Superior temporal gyrus (tissue), 1 donor: ENCODE measurements around the gene NKAIN1.
"Not testable (repeated sequence)": the region's sequence is repeated elsewhere in the genome, so short reads cannot be mapped to it uniquely, and the experiment has no call there.

Experiments used
- DNase-seq: peaks from one replicate; pipeline ENCODE4 v3.0.0-alpha.2; 2016; ENCODE audit errors: extremely low spot score

The NKAIN1 gene

GRCh38 chr1:31239653-31240241 lies at the start of gene NKAIN1:
Gene NKAIN1, minus strand, starts transcription at chr1:31239887. Its CDS starts 340 bp downstream, at chr1:31239547.
- DNase-seq, result no peak

- no peak for DNase-seq
Measured at GRCh38 chr1:31289021-31289420, 49.3 kb upstream of the NKAIN1 start.

GRCh38 chr1:31287791-31288190 lies 48.1 kb upstream of the NKAIN1 start:
- not testable (repeated sequence) for DNase-seq

GRCh38 chr1:31282426-31282825 lies 42.7 kb upstream of the NKAIN1 start:
- DNase-seq, result not testable (repeated sequence)

- DNase-seq, result no peak
Measured at GRCh38 chr1:31273619-31274018, 33.9 kb upstream of the NKAIN1 start.

GRCh38 chr1:31272369-31272768 lies 32.7 kb upstream of the NKAIN1 start:
- no peak for DNase-seq

- no peak for DNase-seq
Measured at GRCh38 chr1:31266547-31266946, 26.9 kb upstream of the NKAIN1 start.

- DNase-seq, result no peak
Measured at GRCh38 chr1:31264790-31265386, 25.2 kb upstream of the NKAIN1 start.

GRCh38 chr1:31263408-31263807 lies 23.7 kb upstream of the NKAIN1 start:
- DNase-seq, result no peak

- DNase-seq, result not testable (repeated sequence)
Measured at GRCh38 chr1:31262393-31262792, 22.7 kb upstream of the NKAIN1 start.

GRCh38 chr1:31261916-31262315 lies 22.2 kb upstream of the NKAIN1 start:
- DNase-seq, result no peak

- DNase-seq, result no peak
Measured at GRCh38 chr1:31259746-31260145, 20.1 kb upstream of the NKAIN1 start.

GRCh38 chr1:31258581-31258980 lies 18.9 kb upstream of the NKAIN1 start:
- DNase-seq, result no peak

GRCh38 chr1:31257213-31257612 lies 17.5 kb upstream of the NKAIN1 start:
- no peak for DNase-seq

- DNase-seq, result no peak
Measured at GRCh38 chr1:31249854-31250253, 10.2 kb upstream of the NKAIN1 start.

- no peak for DNase-seq
Measured at GRCh38 chr1:31248276-31248675, 8.6 kb upstream of the NKAIN1 start.

- DNase-seq, result no peak
Measured at GRCh38 chr1:31244326-31244725, 4.6 kb upstream of the NKAIN1 start.

- peak; percentile 64 for DNase-seq
Measured at GRCh38 chr1:31243501-31244286, 4.0 kb upstream of the NKAIN1 start.

GRCh38 chr1:31241321-31241720 lies 1.6 kb upstream of the NKAIN1 start:
- DNase-seq, result no peak

GRCh38 chr1:31238986-31239613 lies 587 bp downstream of the NKAIN1 start:
- DNase-seq, result no peak

GRCh38 chr1:31238612-31238985 lies 1.1 kb downstream of the NKAIN1 start:
- DNase-seq, result no peak

- DNase-seq, result no peak
Measured at GRCh38 chr1:31234870-31235269, 4.8 kb downstream of the NKAIN1 start.
